SK-N-MC (cell line): ENCODE data around the gene ACVR2B.

ENCODE experiments used
- DNase-seq: peaks from one replicate; pipeline ENCODE4 v3.0.0-alpha.2; 2011; ENCODE audit warnings: low read depth, low spot score
- H3K27ac ChIP-seq: fragments of 200-600 bp; sonication (generic); 2 replicates; pipeline ENCODE4 v1.5.1; 2016; ENCODE audit warnings: mixed run types
- H3K36me3 ChIP-seq: fragments of 200-600 bp; sonication (generic); 2 replicates; pipeline ENCODE4 v1.6.1; 2017; ENCODE audit warnings: antibody characterized with exemption, low read length, mixed read lengths; ENCODE audit not compliant: insufficient read depth
- H3K4me3 ChIP-seq: fragments of 200-600 bp; sonication (generic); 2 replicates; pipeline ENCODE4 v1.5.1; 2016
- H3K9ac ChIP-seq: fragments of 200-600 bp; sonication (generic); 2 replicates; pipeline ENCODE4 v1.8.0; 2017; ENCODE audit warnings: mixed run types, mixed read lengths; ENCODE audit not compliant: insufficient read length
- H3K9me3 ChIP-seq: fragments of 200-600 bp; sonication (generic); 2 replicates; pipeline ENCODE4 v1.6.1; 2017; ENCODE audit warnings: low read depth, mild to moderate bottlenecking, antibody characterized with exemption, low read length, moderate library complexity, mixed read lengths
- EZH2 ChIP-seq: fragments of 200-600 bp; sonication (generic); IDR thresholded peaks from one replicate; pipeline ENCODE4 v1.6.1; 2017; ENCODE audit warnings: antibody characterized with exemption
- FOXP2 ChIP-seq: optimal IDR thresholded peaks from 2 replicates; pipeline ENCODE3; 2011; ENCODE audit warnings: mild to moderate bottlenecking, moderate library complexity; ENCODE audit not compliant: insufficient read depth; ENCODE audit errors: extremely low read length, control extremely low read depth
- POLR2AphosphoS5 ChIP-seq: IDR thresholded peaks from 2 replicates; pipeline ENCODE4 v1.6.1; 2012; ENCODE audit warnings: mild to moderate bottlenecking, low read depth, low read length, borderline replicate concordance

The ACVR2B gene

GRCh38 chr3:38526792-38527191, 73.1 kb downstream of the ACVR2B start:
- Histone ChIP-seq H3K9me3 (no peaks in the 10 kb centered on the region), H3K36me3 (no peaks in the 10 kb centered on the region), H3K4me3 (no peak overlapping the region), H3K9ac (no peak overlapping the region), H3K27ac (no peak overlapping the region)
- no peak for DNase-seq
- TF ChIP-seq POLR2AphosphoS5: no peak
- no peak for TF ChIP-seq EZH2
- no peak for TF ChIP-seq FOXP2

- Histone ChIP-seq H3K27ac (no peak overlapping the region), H3K4me3 (no peak overlapping the region), H3K36me3 (no peaks in the 10 kb centered on the region), H3K9ac (no peak overlapping the region), H3K9me3 (no peaks in the 10 kb centered on the region)
- no peak for DNase-seq
- no peak for TF ChIP-seq EZH2
- no peak for TF ChIP-seq FOXP2
- TF ChIP-seq POLR2AphosphoS5: no peak
These were observed 74.8 kb downstream of the ACVR2B start for GRCh38 chr3:38528457-38528856.

- Histone ChIP-seq H3K4me3 (no peak overlapping the region), H3K27ac (no peak overlapping the region), H3K36me3 (no peaks in the 10 kb centered on the region), H3K9me3 (no peaks in the 10 kb centered on the region), H3K9ac (no peak overlapping the region)
- DNase-seq: no peak
- TF ChIP-seq EZH2 (no peak), FOXP2 (no peak), POLR2AphosphoS5 (no peak)
These were observed 78.8 kb downstream of the ACVR2B start for GRCh38 chr3:38532529-38532928.

- Histone ChIP-seq H3K9me3 (no peaks in the 10 kb centered on the region), H3K27ac (no peak overlapping the region), H3K36me3 (no peaks in the 10 kb centered on the region), H3K4me3 (no peak overlapping the region), H3K9ac (no peak overlapping the region)
- DNase-seq: no peak
- TF ChIP-seq POLR2AphosphoS5: no peak
- TF ChIP-seq EZH2: no peak
- no peak for TF ChIP-seq FOXP2
These were observed 79.7 kb downstream of the ACVR2B start for GRCh38 chr3:38533285-38533976.

GRCh38 chr3:38534180-38534579, 80.5 kb downstream of the ACVR2B start:
- Histone ChIP-seq H3K4me3 (no peak overlapping the region), H3K36me3 (no peaks in the 10 kb centered on the region), H3K9ac (no peak overlapping the region), H3K27ac (no peak overlapping the region), H3K9me3 (no peaks in the 10 kb centered on the region)
- DNase-seq: no peak
- TF ChIP-seq EZH2 (no peak), FOXP2 (no peak), POLR2AphosphoS5 (no peak)

- no peaks in the 10 kb centered on the region for H3K9me3 ChIP-seq
- TF ChIP-seq EZH2: no peak
- no peak for TF ChIP-seq POLR2AphosphoS5
- TF ChIP-seq FOXP2: no peak
- H3K9ac ChIP-seq: no peak overlapping the region
- H3K27ac ChIP-seq: no peak overlapping the region
- H3K4me3 ChIP-seq: no peak overlapping the region
- H3K36me3 ChIP-seq: no peaks in the 10 kb centered on the region
- DNase-seq: no peak
These were observed 80.9 kb downstream of the ACVR2B start for GRCh38 chr3:38534604-38535003.

- TF ChIP-seq POLR2AphosphoS5 (no peak), FOXP2 (no peak), EZH2 (no peak)
- Histone ChIP-seq H3K27ac (no peak overlapping the region), H3K9me3 (no peaks in the 10 kb centered on the region), H3K36me3 (no peaks in the 10 kb centered on the region), H3K4me3 (no peak overlapping the region), H3K9ac (no peak overlapping the region)
- DNase-seq: no peak
These were observed 83.0 kb downstream of the ACVR2B start for GRCh38 chr3:38536671-38537070.

- no peaks in the 10 kb centered on the region for H3K9me3 ChIP-seq
- no peak for DNase-seq
- TF ChIP-seq POLR2AphosphoS5 (no peak), FOXP2 (no peak), EZH2 (no peak)
- H3K4me3 ChIP-seq: no peak overlapping the region
- H3K9ac ChIP-seq: no peak overlapping the region
- H3K36me3 ChIP-seq: no peaks in the 10 kb centered on the region
- no peak overlapping the region for H3K27ac ChIP-seq
These were observed 85.2 kb downstream of the ACVR2B start for GRCh38 chr3:38538773-38539353.

- no peaks in the 10 kb centered on the region for H3K36me3 ChIP-seq
- H3K27ac ChIP-seq: no peak overlapping the region
- no peak overlapping the region for H3K9ac ChIP-seq
- no peak overlapping the region for H3K4me3 ChIP-seq
- H3K9me3 ChIP-seq: no peaks in the 10 kb centered on the region
- no peak for DNase-seq
- no peak for TF ChIP-seq FOXP2
- no peak for TF ChIP-seq POLR2AphosphoS5
- no peak for TF ChIP-seq EZH2
These were observed 88.1 kb downstream of the ACVR2B start for GRCh38 chr3:38541806-38542205.
